Peyer's patch (tissue), 4 donors: Measurements from ENCODE around the gene POLR1A.

Experiments used
- CTCF ChIP-seq, 6 experiments: fragments of 450-650 bp in 4 of 6; fragments of 200-600 bp in 2 of 6; sonication (generic) in 1 of 6; IDR thresholded peaks; one replicate each; pipeline ENCODE4 v1.5.1; 2017 to 2019; ENCODE audit warnings: antibody characterized with exemption in 6 of 6, mild to moderate bottlenecking in 3 of 6, moderate library complexity in 1 of 6
- POLR2A ChIP-seq, 2 donors: fragments of 450-650 bp; IDR thresholded peaks; one replicate each; pipeline ENCODE4 v1.5.1; 2017; ENCODE audit warnings: antibody characterized with exemption in 2 of 2, mild to moderate bottlenecking in 2 of 2, moderate library complexity in 2 of 2

- TF ChIP-seq CTCF (IDR thresholded peaks at IDR 0.05) (no peak), POLR2A (IDR thresholded peaks at IDR 0.05) (no peak)
These were observed 44.8 kb upstream of the POLR1A start for GRCh38 chr2:86150502-86150901.
